ENCODE results near the gene NET1.

Gene NET1

GRCh38 chr10:5496261-5497250 is 84.2 kb downstream of the NET1 start:
- Histone ChIP-seq H3K36me3 (ENCODE audit: control insufficient read depth in 2 of 2, insufficient read depth in 2 of 2, low read length in 2 of 2) (no peaks in the 10 kb centered on the region), H3K9me3 (ENCODE audit: control insufficient read depth in 2 of 2, low read length in 2 of 2) (peaks cover 0 to 5% of the 10 kb centered on the region in 2 donors), H3K27ac (ENCODE audit: low read length) (no peak overlapping the region), H3K4me3 (ENCODE audit: low read length in 2 of 2) (no peak overlapping the region), H3K27me3 (ENCODE audit: control insufficient read depth in 1 of 2, insufficient read depth in 2 of 2, low read length in 2 of 2) (no peaks in the 10 kb centered on the region), H3K4me1 (ENCODE audit: control insufficient read depth, insufficient read depth, low read length) (no peaks in the 10 kb centered on the region), H3K9ac (ENCODE audit: low read length in 2 of 2) (no peak overlapping the region)

GRCh38 chr10:5497289-5497688 is 84.9 kb downstream of the NET1 start:
- no peaks in the 10 kb centered on the region for H3K4me1 ChIP-seq (ENCODE audit: control insufficient read depth, insufficient read depth, low read length)
- H3K9me3 ChIP-seq (ENCODE audit: control insufficient read depth in 2 of 2, low read length in 2 of 2), result peaks cover 0 to 4% of the 10 kb centered on the region in 2 donors
- H3K36me3 ChIP-seq (ENCODE audit: control insufficient read depth in 2 of 2, insufficient read depth in 2 of 2, low read length in 2 of 2), result no peaks in the 10 kb centered on the region
- no peaks in the 10 kb centered on the region for H3K27me3 ChIP-seq (ENCODE audit: control insufficient read depth in 1 of 2, insufficient read depth in 2 of 2, low read length in 2 of 2)
- no peak overlapping the region for H3K9ac ChIP-seq (ENCODE audit: low read length in 2 of 2)
- no peak overlapping the region for H3K4me3 ChIP-seq (ENCODE audit: low read length in 2 of 2)
- no peak overlapping the region for H3K27ac ChIP-seq (ENCODE audit: low read length)

- Histone ChIP-seq H3K9me3 (ENCODE audit: control insufficient read depth in 2 of 2, low read length in 2 of 2) (no peaks in the 10 kb centered on the region), H3K9ac (ENCODE audit: low read length in 2 of 2) (no peak overlapping the region), H3K4me3 (ENCODE audit: low read length in 2 of 2) (no peak overlapping the region), H3K27me3 (ENCODE audit: control insufficient read depth in 1 of 2, insufficient read depth in 2 of 2, low read length in 2 of 2) (no peaks in the 10 kb centered on the region), H3K36me3 (ENCODE audit: control insufficient read depth in 2 of 2, insufficient read depth in 2 of 2, low read length in 2 of 2) (no peaks in the 10 kb centered on the region), H3K4me1 (ENCODE audit: control insufficient read depth, insufficient read depth, low read length) (no peaks in the 10 kb centered on the region), H3K27ac (ENCODE audit: low read length) (no peak overlapping the region)
Observed at GRCh38 chr10:5497948-5498730, 85.8 kb downstream of the NET1 start.

- Histone ChIP-seq H3K9ac (ENCODE audit: low read length in 2 of 2) (no peak overlapping the region), H3K4me3 (ENCODE audit: low read length in 2 of 2) (no peak overlapping the region), H3K36me3 (ENCODE audit: control insufficient read depth in 2 of 2, insufficient read depth in 2 of 2, low read length in 2 of 2) (no peaks in the 10 kb centered on the region), H3K4me1 (ENCODE audit: control insufficient read depth, insufficient read depth, low read length) (no peaks in the 10 kb centered on the region), H3K27ac (ENCODE audit: low read length) (no peak overlapping the region), H3K9me3 (ENCODE audit: control insufficient read depth in 2 of 2, low read length in 2 of 2) (no peaks in the 10 kb centered on the region), H3K27me3 (ENCODE audit: control insufficient read depth in 1 of 2, insufficient read depth in 2 of 2, low read length in 2 of 2) (no peaks in the 10 kb centered on the region)
Observed at GRCh38 chr10:5498791-5499492, 86.6 kb downstream of the NET1 start.

- no peaks in the 10 kb centered on the region for H3K27me3 ChIP-seq (ENCODE audit: control insufficient read depth in 1 of 2, insufficient read depth in 2 of 2, low read length in 2 of 2)
- H3K27ac ChIP-seq (ENCODE audit: low read length), result no peak within 1 kb of the TSS
- no peaks in the 10 kb centered on the region for H3K9me3 ChIP-seq (ENCODE audit: control insufficient read depth in 2 of 2, low read length in 2 of 2)
- no peak within 1 kb of the TSS for H3K9ac ChIP-seq (ENCODE audit: low read length in 2 of 2)
- no peak within 1 kb of the TSS for H3K4me3 ChIP-seq (ENCODE audit: low read length in 2 of 2)
- H3K36me3 ChIP-seq (ENCODE audit: control insufficient read depth in 2 of 2, insufficient read depth in 2 of 2, low read length in 2 of 2), result no peaks in the 10 kb centered on the region
- H3K4me1 ChIP-seq (ENCODE audit: control insufficient read depth, insufficient read depth, low read length), result no peaks in the 10 kb centered on the region
Observed at GRCh38 chr10:5499493-5500140, 87.3 kb downstream of the NET1 start, which contains the start of gene CALML5. TSS of gene CALML5 (minus strand) at chr10:5499570. CDS start at chr10:5499438, 132 bp downstream.

GRCh38 chr10:5500162-5500670 is 87.9 kb downstream of the NET1 start:
- Histone ChIP-seq H3K4me1 (ENCODE audit: control insufficient read depth, insufficient read depth, low read length) (no peaks in the 10 kb centered on the region), H3K4me3 (ENCODE audit: low read length in 2 of 2) (no peak overlapping the region), H3K27ac (ENCODE audit: low read length) (no peak overlapping the region), H3K36me3 (ENCODE audit: control insufficient read depth in 2 of 2, insufficient read depth in 2 of 2, low read length in 2 of 2) (no peaks in the 10 kb centered on the region), H3K9ac (ENCODE audit: low read length in 2 of 2) (no peak overlapping the region), H3K9me3 (ENCODE audit: control insufficient read depth in 2 of 2, low read length in 2 of 2) (no peaks in the 10 kb centered on the region), H3K27me3 (ENCODE audit: control insufficient read depth in 1 of 2, insufficient read depth in 2 of 2, low read length in 2 of 2) (no peaks in the 10 kb centered on the region)

GRCh38 chr10:5500910-5501309 is 88.6 kb downstream of the NET1 start:
- H3K9me3 ChIP-seq (ENCODE audit: control insufficient read depth in 2 of 2, low read length in 2 of 2), result no peaks in the 10 kb centered on the region
- H3K4me3 ChIP-seq (ENCODE audit: low read length in 2 of 2), result no peak overlapping the region
- no peak overlapping the region for H3K9ac ChIP-seq (ENCODE audit: low read length in 2 of 2)
- no peaks in the 10 kb centered on the region for H3K4me1 ChIP-seq (ENCODE audit: control insufficient read depth, insufficient read depth, low read length)
- H3K36me3 ChIP-seq (ENCODE audit: control insufficient read depth in 2 of 2, insufficient read depth in 2 of 2, low read length in 2 of 2), result no peaks in the 10 kb centered on the region
- no peak overlapping the region for H3K27ac ChIP-seq (ENCODE audit: low read length)
- H3K27me3 ChIP-seq (ENCODE audit: control insufficient read depth in 1 of 2, insufficient read depth in 2 of 2, low read length in 2 of 2), result no peaks in the 10 kb centered on the region

GRCh38 chr10:5502061-5502521 is 89.7 kb downstream of the NET1 start:
- Histone ChIP-seq H3K4me1 (ENCODE audit: control insufficient read depth, insufficient read depth, low read length) (no peaks in the 10 kb centered on the region), H3K27ac (ENCODE audit: low read length) (no peak overlapping the region), H3K36me3 (ENCODE audit: control insufficient read depth in 2 of 2, insufficient read depth in 2 of 2, low read length in 2 of 2) (no peaks in the 10 kb centered on the region), H3K27me3 (ENCODE audit: control insufficient read depth in 1 of 2, insufficient read depth in 2 of 2, low read length in 2 of 2) (no peaks in the 10 kb centered on the region), H3K9me3 (ENCODE audit: control insufficient read depth in 2 of 2, low read length in 2 of 2) (no peaks in the 10 kb centered on the region), H3K4me3 (ENCODE audit: low read length in 2 of 2) (no peak overlapping the region), H3K9ac (ENCODE audit: low read length in 2 of 2) (no peak overlapping the region)

GRCh38 chr10:5502571-5503476 is 90.5 kb downstream of the NET1 start:
- Histone ChIP-seq H3K4me1 (ENCODE audit: control insufficient read depth, insufficient read depth, low read length) (no peaks in the 10 kb centered on the region), H3K36me3 (ENCODE audit: control insufficient read depth in 2 of 2, insufficient read depth in 2 of 2, low read length in 2 of 2) (no peaks in the 10 kb centered on the region)

More at GRCh38 chr10:5502571-5503476, 90.5 kb downstream of the NET1 start:
- Histone ChIP-seq H3K9me3 (ENCODE audit: control insufficient read depth in 2 of 2, low read length in 2 of 2) (no peaks in the 10 kb centered on the region), H3K27me3 (ENCODE audit: control insufficient read depth in 1 of 2, insufficient read depth in 2 of 2, low read length in 2 of 2) (no peaks in the 10 kb centered on the region), H3K9ac (ENCODE audit: low read length in 2 of 2) (no peak overlapping the region), H3K4me3 (ENCODE audit: low read length in 2 of 2) (no peak overlapping the region), H3K27ac (ENCODE audit: low read length) (no peak overlapping the region)

Data from stomach smooth muscle (tissue), 2 donors.